K562 treated with DMSO at 1 percent for 48 hours (cell line): ENCODE results near the gene NHSL1. TPM values are rescaled to one million over a fixed set of nuclear protein-coding genes. Genes with fewer than 3 reads are reported as not detected.

ENCODE experiments used
- total RNA-seq: library from RNA; unstranded; fragments of 300-600 nt; gene quantifications from 2 replicates; pipeline ENCODE4 v1.2.3, GENCODE V29; 2022; ENCODE audit warnings: low replicate concordance; ENCODE audit errors: extremely low read depth

Gene NHSL1
- not detected in 2 replicates for total RNA-seq

DNA sequence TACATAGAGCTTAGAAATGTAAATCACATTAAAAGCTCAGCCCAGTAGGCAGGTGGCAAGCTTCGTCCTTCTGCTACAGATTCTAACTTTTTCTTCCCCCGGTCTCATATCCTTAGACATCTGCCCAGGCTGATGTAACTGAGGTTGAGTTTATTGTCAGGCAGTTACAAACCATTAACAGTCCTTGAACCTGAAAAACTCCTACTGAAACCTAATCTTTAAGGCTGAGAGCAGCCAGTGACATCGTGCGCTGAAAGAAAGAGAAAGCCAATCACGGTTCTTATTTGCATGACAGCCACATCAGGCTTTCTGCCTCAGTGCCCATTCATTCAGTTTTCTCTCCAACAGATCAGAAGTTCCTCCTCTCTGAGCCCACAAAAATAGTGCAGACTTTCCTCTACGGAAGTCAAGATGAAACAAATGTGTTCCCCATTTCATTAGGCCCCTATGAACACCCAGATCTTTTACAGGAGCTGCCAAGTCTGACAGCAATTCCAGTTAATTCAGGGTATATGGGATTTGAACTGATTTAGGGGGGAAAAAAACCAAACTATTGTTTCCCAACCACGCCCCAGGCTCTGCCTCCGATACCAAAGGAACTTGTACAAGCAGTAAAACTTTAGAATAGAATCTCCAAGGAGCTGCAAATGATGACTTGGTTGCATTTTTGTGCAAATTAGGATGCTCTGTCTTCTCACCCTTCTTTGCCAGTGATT, at the start of gene NHSL1:
NHSL1 (minus strand) TSS at position 192 of the 716 bp plus-strand sequence. CDS start 204 bp downstream, outside the sequence.

GRCh38 chr6:138403801-138404665, 95.3 kb downstream of the NHSL1 start, which contains the start of gene HEBP2:
Gene HEBP2 (plus strand): TSS chr6:138404223. CDS start chr6:138404496, 273 bp downstream.

GRCh38 chr6:138377844-138378243, 121.5 kb downstream of the NHSL1 start, which contains the start of gene SMIM28:
Gene SMIM28 (plus strand): TSS chr6:138377905. CDS start chr6:138378073, 168 bp downstream.

Other genes with a start within 250 kb of the NHSL1 start
- not detected in 2 replicates for gene SMIM28, start 121.6 kb downstream of the NHSL1 start, total RNA-seq
- gene HEBP2, start 95.3 kb downstream of the NHSL1 start, total RNA-seq, result not detected in 2 replicates